ENCODE results near the gene NAT8.
A peak's percentile ranks its signal among the peaks of the same experiment; 100 is the strongest.
"Not testable (repeated sequence)": the region's sequence is repeated elsewhere in the genome, so short reads cannot be mapped to it uniquely, and the experiment has no call there.

The NAT8 gene, protein sequence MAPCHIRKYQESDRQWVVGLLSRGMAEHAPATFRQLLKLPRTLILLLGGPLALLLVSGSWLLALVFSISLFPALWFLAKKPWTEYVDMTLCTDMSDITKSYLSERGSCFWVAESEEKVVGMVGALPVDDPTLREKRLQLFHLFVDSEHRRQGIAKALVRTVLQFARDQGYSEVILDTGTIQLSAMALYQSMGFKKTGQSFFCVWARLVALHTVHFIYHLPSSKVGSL

DNA sequence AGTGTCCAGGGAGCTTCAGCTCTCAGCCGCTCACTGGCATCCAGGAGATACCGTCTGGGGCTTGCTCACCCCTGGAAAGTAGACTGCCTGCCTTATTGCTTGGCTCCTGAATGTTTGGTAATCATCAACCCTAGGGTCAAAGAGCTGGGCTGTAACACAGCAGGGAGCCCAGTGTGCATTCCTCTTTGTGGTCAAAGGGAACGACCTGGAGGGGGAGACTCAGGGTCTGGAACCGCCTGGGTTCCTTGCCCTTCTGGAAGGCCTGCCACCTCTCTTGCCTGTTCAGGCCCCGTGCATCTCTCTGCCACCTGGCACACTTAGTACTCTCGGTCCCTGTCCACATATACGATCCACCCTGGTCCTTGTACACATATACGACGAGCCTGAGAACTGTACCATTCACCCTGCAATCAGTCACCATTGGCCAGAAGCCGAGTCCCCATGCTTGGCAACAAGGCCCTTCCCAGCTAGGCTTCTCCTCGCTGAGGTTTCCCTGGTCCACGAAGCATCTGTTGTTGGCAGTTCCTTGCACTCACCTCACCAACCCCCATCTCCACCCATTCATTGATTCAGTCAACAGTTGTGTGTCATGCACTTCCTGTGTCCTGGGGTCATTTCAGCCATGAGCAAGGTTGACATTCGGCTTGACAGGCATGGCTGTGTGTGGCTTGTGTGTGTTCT lies at the start of gene NAT8:
Gene NAT8, minus strand, starts transcription at position 85 of the 681 bp plus-strand sequence. CDS start 794 bp downstream, outside the sequence.
- no peak for DNase-seq

DNA sequence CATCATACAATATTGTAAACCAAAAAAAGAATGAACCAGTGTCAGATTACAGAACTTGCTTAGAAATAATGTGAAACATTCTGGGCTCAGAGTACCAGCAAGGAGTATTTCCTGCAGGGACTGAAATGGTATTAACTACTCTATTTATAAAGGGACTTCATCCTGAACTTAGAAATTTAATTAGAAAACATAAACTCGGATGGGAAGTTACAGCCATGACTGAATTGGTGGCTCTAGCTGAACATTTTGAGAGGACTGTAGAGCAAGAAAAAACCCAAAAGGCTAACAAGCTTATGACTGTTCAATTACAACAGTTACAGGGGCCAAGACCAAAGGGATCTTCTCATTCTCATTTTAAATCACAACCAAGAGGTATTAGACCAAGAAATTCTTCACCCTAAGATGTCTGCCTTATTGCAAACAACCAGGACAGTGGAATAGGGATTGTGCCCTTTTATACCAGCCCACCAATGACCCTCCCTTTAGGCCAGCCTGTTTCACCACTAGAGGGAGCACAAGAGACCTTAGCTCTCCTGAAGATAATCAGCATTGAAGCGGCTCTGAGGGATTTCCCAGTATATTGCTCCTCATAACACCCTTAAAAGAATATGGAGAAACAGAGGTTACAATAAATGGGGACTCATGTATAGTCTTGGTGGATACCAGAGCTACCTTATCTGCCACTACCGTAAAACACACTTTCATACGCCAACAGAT lies 48.3 kb upstream of the NAT8 start:
- not testable (repeated sequence) for DNase-seq

DNA sequence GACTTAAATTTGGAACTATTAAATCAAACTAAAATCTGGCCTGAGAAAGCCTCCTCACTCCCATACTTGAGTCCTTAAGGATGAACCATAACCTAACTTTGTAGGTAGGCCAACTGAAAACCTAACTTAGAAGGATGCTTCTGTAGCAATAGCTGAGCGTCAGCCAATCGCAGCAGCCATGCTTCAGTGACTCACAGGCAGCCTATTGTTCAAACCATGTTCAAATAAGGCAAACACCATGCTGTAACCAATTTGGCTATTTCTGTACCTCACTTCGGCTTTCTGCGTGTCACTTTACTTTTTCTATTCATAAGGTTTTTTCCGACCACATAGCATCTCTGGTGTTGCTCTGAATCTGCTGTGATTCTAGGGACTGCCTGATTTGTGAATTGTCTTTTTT lies 46.3 kb upstream of the NAT8 start:
- not testable (repeated sequence) for DNase-seq

DNA sequence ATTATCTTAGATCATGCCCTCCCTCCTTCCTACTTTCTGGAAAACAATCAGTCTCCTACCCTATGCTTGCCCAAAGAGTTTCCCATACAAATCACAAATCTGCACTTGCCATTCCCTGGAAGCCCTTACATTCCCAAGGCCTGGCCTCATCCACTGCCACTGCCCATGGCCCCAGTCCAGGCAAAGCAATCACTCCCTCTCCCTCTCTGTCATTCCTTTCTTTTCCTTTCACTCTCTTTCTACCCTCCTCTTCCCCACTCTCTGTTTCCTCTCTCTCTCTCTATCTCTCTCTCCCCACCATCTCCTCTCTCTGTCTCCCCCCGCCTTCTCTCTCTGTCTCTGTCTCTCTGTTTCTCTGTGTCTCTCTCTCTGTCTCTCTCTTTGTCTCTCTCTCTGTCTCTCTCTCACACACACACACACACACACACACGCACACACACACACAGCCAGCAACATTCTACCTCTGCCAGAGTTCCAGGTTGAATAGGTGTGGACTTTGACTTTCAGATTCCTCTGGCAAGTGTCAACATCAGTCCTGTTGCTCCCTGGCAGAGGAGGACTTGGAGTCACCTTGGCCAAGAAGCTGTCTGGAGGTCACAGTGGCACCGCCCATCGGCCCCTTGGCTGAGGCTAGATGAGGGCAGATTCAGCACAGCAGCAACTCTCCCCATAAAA lies 43.7 kb upstream of the NAT8 start:
- no peak for DNase-seq

DNA sequence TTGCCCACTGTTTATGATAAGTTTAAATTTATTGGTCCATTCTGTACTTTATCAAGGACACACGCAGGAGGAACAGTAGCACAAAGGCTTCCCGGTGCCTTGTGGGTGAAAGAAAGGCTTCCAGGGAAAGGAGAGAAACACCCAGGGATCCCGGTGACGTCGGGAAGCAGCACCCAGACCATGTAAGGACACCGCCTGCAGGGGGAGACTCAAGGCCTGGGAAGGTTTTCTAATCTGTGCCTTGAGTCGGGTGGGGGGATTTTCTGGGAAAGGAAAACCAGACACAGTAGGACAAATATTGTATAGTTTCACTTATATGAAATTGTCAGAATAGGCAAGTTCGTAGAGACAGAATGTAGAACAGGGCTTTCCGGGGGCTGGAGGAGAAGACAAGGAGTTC lies 42.7 kb upstream of the NAT8 start:
- not testable (repeated sequence) for DNase-seq

DNA sequence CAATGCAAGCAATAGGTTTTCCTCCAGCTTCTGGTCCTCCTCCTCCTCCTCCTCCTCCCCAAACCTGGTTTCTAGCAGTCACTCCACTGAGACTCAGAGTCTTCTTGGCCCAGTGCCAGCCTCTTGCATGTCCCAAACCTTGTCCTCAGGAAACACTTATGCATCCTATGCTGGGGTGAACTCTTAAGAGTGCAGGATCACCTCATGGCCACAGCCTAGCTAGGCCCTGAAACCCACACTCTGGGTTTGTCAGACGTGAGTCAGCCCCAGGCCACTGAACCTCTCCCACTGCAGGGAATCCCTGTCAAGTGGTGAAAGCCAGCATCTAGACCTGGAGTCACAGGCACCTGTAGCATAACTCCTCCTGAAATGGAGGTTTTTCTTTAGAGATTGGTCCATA lies 42.1 kb upstream of the NAT8 start:
- DNase-seq: not testable (repeated sequence)

DNA sequence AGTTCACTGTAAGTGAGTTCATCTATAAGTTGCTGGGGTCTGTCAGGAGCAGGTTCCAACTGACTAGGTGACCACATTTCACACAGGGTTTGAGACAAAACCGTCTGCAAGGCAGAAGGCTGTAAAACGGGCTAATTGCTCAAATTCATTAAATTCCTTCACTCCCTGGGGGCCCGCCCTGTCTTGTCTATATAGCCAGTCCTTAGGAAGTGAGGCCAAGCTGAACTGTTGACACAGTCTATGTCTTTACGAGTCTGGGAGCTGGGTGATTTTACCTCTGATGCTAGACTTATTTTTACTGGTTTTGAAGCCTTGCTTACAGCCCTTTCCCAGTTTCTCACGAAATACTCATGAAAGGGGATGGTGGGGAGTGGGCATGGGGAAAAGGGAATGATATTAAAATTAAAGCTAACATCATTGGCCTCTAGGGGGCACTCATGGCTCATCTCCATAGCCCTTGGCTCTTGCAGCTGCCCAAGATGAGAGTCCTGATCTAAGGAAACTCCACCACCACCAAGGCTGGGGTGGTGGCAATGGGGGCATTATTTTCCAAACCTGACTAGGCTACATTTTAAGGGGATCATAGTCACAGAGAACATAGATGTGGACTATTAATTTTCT lies 37.8 kb upstream of the NAT8 start:
- not testable (repeated sequence) for DNase-seq

DNA sequence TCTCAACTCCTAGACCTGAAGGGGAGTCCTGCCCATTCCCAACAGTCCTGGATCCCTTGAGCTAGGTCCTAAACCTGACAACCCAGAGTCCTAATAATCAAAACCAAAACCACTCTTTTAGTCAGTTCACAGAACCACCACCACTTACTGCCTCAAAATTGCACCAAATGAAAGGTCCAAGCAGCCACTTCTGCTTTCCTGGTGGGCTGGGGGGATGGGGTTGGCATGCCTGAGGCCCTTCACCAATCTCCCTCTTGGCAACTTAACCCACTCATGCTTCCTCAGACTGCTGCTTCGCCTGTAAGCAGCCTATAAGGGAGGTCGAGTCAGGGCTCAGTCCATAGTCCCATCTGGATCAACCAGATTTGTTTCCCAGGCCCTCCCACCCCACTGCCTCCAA lies 37.0 kb upstream of the NAT8 start:
- not testable (repeated sequence) for DNase-seq

DNA sequence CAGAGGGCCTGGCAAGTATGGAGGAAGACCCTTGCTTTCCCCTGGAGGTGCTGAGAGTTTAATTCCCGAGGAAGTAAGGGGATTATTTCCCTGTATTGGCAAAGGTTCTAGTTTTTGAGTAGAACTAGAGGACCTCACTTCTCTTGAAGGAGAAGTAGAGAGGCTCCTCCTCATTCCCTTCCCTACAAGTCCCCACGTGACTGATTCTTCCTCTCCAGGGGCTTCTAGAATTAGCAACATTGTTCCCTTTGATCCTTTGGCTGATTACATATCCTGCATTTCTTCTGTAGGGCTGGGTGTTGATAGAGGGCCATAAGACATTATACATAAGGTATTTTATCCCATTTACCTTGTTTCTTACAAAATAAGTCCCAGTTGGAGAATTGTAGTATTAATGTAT lies 35.8 kb upstream of the NAT8 start:
- DNase-seq: not testable (repeated sequence)

DNA sequence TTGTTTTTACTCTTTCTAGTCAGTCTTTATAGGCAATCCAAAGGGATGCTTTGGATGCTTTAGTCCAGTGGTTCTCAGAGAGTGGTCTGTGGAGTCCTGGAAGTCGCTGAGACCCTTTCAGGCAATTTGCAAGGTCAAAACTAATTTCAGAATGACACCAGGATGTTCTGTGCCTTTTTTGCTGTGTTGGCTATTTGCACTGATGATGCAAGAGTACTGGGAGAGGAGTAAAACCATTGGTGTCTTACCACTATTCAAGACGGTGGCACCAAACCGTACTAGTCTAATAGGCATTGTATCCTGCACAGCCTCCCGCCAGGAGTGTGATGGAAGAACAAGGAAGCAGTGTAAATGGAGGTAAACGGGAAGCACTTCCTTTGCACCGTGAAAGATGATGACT lies 34.0 kb upstream of the NAT8 start:
- DNase-seq: not testable (repeated sequence)

DNA sequence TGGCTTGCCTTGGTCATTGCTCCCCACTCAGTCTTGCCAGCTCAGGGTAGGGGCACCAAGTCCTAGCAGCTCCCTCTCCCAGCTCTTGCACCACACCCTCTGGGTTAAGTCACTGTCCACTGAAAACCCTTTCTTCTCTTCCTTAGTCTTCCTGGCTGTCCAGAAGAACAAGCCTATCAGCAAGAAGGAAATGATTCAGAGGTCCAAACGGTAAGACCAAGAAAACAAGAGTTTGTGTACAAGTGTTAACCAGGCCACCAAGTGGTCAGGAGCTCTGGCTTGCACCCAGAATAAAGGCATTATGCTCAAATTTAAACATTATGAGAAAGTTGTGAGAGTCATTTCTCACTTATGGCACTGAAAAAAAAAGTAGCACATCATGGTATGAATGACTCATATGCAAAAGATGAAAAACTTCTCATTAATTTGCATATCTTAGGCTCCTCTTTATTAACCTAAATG lies 32.5 kb upstream of the NAT8 start:
- DNase-seq: not testable (repeated sequence)

DNA sequence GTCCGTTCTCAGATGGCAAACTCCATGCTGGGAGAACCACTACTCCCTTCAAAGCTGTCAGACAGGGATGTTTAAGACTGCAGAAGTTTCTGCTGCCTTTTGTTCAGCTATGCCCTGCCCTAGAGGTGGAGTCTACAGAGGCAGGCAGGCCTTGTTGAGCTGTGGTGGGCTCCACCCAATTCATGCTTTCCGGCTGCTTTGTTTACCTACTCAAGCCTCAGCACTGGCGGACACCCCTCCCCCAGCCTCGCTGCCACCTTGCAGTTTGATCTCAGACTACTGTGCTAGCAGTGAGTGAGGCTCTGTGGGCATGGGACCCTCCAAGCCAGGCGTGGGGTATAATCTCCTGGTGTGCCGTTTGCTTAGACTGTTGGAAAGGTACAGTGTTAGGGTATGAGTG lies 27.8 kb upstream of the NAT8 start:
- DNase-seq: not testable (repeated sequence)

DNA sequence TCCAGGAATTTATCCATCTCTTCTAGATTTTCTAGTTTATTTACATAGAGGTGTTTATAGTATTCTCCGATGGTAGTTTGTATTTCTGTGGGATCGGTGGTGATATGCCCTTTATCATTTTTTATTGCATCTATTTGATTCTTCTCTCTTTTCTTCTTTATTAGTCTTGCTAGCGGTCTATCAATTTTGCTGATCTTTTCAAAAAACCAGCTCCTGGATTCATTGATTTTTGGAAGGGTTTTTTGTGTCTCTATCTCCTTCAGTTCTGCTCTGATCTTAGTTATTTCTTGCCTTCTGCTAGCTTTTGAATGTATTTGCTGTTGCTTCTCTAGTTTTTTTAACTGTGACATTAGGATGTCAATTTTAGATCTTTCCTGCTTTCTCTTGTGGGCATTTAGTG lies 25.0 kb upstream of the NAT8 start:
- DNase-seq: not testable (repeated sequence)

DNA sequence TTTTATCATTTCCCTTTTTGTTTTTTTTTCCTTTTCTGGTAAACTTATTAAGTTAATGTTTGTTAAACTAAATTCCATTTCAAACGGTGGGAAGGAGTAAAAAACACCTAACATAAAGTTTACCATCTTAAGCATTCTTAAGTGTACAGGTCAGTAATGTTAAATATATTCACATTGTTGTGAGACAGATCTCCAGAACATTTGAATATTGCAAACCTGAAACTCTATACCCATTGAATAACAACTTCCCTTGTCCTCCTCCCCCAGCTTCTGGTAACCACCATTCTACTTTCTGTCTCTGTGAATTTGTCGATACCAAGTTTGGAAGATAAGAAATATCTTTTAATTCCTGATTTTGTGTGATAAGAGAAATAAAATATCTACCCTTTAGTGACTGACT lies 12.0 kb upstream of the NAT8 start:
- no peak for DNase-seq

DNA sequence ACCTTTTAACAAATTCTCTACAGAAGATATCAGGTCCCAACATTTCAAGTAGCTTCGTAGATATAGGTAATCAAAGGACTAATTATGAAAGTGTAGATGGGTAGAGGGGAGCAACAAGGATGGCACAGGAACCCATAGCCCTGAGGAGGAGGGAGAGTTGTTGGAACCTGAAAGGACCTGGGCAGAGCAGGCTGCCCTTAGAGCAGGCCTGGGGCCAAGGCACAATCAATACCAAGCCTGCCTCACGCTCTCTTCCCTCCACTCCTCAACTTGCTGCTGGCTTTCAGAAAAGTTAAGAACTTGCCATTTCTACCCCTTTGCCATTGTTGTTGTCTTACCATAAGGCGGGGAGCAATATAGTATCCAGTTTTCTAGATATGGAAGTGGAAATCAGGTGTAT lies 10.1 kb upstream of the NAT8 start:
- DNase-seq: no peak

DNA sequence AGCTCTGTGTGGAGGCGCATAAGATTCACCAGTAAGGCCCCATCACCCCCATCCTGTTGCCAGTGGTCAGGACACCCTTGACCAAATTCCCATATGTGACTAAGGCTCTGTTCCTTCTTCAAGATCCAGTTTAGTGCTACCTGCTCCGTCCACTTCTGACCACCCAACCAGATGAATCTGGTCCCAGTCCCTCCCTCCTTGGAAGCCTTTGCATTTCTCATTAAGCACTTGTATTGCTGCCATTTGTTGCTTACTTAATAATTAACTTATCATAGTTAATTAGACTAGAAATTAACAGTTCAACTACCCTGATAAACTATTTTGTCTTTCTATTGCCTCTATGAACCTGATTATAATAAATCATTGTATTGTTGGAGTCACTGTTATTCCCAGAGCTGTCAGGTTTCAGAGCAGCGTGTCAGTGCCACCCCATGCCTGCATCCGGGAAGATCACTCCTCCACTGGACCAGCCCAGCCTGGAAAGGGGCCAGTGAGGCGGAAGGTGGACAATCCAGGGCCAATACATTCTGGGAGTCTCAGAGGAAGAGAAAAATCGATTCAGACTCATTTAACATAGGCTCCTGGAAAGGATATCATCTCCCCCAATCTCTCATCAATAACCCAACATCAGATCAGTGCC lies 9.5 kb upstream of the NAT8 start:
- no peak for DNase-seq

DNA sequence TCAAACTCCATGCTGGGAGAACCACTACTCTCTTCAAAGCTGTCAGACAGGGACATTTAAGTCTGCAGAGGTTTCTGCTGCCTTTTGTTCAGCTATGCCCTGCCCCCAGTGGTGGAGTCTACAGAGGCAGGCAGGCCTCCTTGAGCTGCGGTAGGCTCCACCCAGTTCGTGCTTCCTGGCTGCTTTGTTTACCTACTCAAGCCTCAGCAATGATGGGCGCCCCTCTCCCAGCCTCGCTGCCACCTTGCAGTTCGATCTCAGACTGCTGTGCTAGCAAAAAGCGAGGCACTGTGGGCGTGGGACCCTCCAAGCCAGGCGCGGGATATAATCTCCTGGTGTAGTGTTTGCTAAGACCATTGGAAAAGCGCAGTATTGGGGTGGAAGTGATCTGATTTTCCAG lies 5.5 kb upstream of the NAT8 start:
- DNase-seq: not testable (repeated sequence)

DNA sequence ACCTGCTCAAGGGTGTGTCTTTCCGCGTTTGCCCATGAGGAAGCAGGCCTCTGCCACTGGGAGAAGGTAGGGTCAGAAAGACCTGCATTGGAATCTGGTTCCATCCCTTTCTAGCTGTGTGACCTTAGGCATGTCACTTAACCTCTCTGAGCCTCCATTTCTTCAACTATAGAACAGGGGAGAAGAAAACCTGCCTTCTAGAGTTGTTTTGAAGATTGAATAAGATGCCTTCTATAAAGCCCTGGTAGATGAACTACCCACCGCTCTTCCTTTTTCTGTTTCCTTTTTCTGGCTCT lies 507 bp downstream of the NAT8 start:
- DNase-seq: no peak

DNA sequence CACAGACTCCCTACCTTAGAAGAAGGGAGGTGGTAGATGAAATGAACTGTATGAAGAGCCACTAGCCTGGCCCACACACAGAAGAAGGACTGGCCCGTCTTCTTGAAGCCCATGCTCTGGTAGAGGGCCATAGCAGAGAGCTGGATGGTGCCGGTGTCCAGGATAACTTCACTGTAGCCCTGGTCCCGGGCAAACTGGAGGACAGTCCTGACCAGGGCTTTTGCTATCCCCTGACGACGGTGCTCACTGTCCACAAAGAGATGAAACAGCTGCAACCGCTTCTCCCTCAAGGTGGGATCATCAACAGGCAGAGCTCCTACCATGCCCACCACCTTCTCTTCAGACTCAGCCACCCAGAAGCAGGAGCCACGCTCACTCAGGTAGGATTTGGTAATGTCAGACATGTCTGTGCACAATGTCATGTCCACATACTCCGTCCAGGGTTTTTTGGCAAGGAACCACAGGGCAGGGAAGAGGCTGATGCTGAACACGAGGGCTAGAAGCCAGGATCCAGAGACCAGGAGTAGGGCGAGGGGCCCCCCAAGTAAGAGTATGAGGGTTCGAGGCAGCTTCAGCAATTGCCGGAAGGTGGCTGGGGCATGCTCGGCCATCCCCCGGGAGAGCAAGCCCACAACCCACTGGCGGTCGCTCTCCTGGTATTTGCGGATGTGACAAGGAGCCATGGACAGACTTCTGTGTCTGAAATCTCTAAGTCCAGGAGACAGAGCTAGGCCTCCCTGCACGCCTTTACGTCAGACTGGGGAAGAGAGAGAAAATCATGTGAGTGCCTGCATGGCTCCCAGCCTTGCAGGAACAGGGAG lies 1.1 kb downstream of the NAT8 start:
- DNase-seq: no peak

DNA sequence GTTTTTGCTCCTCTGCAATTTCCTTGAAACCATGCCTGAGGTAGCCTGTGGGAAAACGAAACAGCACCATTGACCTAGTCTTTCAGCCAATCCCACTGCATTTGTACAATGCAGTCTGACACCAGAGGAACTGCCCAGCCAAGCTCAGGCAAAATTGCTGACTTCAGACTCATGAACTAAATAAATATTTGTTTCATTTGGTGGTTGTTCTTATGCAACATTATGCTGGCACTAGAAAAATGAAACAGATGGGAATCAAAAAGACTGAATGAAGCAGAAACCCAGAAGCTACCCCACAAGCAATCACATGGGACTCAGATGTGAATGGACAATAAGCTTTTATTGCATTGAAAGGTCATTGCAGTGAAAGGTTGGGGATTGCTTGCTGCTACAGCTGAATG lies 1.7 kb downstream of the NAT8 start:
- peak; percentile 5 for DNase-seq

DNA sequence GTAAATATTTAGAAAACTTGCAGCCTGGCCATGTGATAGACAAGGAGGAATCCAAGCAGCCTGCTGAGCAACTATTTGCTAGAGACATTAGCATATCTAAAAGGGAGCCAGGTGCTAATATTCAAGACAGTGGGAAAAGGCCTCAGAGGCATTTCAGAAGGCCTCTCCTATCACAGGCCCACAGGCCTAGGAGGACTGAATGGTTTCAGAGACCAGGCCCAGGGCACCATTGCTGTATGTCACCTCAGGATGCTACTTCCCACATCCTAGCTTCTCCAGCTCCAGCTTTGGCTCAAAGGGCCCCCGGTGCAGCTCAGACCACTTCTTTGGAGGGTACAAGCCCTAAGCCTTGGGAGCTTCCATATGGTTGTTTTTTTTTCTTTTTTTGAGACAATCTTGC lies 3.8 kb downstream of the NAT8 start:
- DNase-seq: no peak

DNA sequence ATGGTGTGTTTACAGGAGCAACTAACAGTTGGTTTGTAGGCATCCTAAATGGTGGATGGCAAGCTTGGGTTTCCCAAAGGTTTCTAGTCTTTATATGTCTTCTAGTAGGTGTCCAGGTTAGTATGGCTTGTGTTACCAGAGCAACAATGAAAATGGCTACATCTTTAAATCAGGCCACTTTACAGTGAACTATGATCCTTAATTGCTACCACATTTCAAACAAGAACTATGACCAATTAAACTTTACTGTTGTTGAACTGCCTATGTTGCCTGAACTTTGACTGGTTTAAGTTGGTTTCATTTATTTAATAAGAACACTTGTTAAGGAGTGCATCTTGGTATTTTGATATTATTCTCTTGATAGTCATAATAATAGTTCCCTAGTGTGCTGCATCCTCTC lies 5.2 kb downstream of the NAT8 start:
- DNase-seq: not testable (repeated sequence)

All from NCI-H2029 (cell line).